ENCODE data around the gene MYO10. TPM values are rescaled to one million over a fixed set of nuclear protein-coding genes. Genes with fewer than 3 reads are reported as not detected.

The MYO10 gene
- total and polyA plus RNA-seq, 2 experiments from 2014 or later, result 8.2 to 9.3 TPM

GRCh38 chr5:16733331-16734006 is 202.6 kb downstream of the MYO10 start:
- Histone ChIP-seq H3K27ac (no peak overlapping the region), H3K9me3 (ENCODE audit: low read depth) (no peaks in the 10 kb centered on the region), H3K27me3 (no peaks in the 10 kb centered on the region), H3K36me3 (no peaks in the 10 kb centered on the region), H3K4me3 (no peak overlapping the region), H3K4me1 (ENCODE audit: low read depth) (peaks cover 12% of the 10 kb centered on the region)
- peak in 1 of 2 donors; percentile 40 for DNase-seq (ENCODE audit: low read depth in 1 of 2, low spot score in 1 of 2)
- no peak for TF ChIP-seq CTCF (IDR thresholded peaks at IDR 0.05; ENCODE audit: low read depth, low read length)

GRCh38 chr5:16732356-16732755 is 203.7 kb downstream of the MYO10 start:
- Histone ChIP-seq H3K4me1 (ENCODE audit: low read depth) (peaks cover 6% of the 10 kb centered on the region), H3K27ac (no peak overlapping the region), H3K9me3 (ENCODE audit: low read depth) (no peaks in the 10 kb centered on the region), H3K36me3 (no peaks in the 10 kb centered on the region), H3K4me3 (no peak overlapping the region), H3K27me3 (no peaks in the 10 kb centered on the region)
- DNase-seq (ENCODE audit: low read depth in 1 of 2, low spot score in 1 of 2), result no peak
- TF ChIP-seq CTCF (IDR thresholded peaks at IDR 0.05; ENCODE audit: low read depth, low read length), result no peak

GRCh38 chr5:16727755-16728325 is 208.2 kb downstream of the MYO10 start:
- TF ChIP-seq CTCF (IDR thresholded peaks at IDR 0.05; ENCODE audit: low read depth, low read length), result no peak
- H3K27ac ChIP-seq, result no peak overlapping the region
- H3K4me3 ChIP-seq, result no peak overlapping the region

GRCh38 chr5:16726538-16726946 is 209.5 kb downstream of the MYO10 start:
- no peaks in the 10 kb centered on the region for H3K27me3 ChIP-seq
- H3K4me1 ChIP-seq (ENCODE audit: low read depth), result no peaks in the 10 kb centered on the region
- H3K27ac ChIP-seq, result no peak overlapping the region
- no peak for TF ChIP-seq CTCF (IDR thresholded peaks at IDR 0.05; ENCODE audit: low read depth, low read length)
- no peaks in the 10 kb centered on the region for H3K9me3 ChIP-seq (ENCODE audit: low read depth)
- no peaks in the 10 kb centered on the region for H3K36me3 ChIP-seq
- DNase-seq (ENCODE audit: low read depth in 1 of 2, low spot score in 1 of 2), result peak in 1 of 2 donors; percentile 42
- H3K4me3 ChIP-seq, result no peak overlapping the region

More at GRCh38 chr5:16727755-16728325, 208.2 kb downstream of the MYO10 start:
- DNase-seq (ENCODE audit: low read depth in 1 of 2, low spot score in 1 of 2), result no peak
- Histone ChIP-seq H3K36me3 (no peaks in the 10 kb centered on the region), H3K9me3 (ENCODE audit: low read depth) (no peaks in the 10 kb centered on the region), H3K4me1 (ENCODE audit: low read depth) (no peaks in the 10 kb centered on the region), H3K27me3 (no peaks in the 10 kb centered on the region)

- Histone ChIP-seq H3K4me1 (ENCODE audit: low read depth) (no peaks in the 10 kb centered on the region), H3K4me3 (no peak overlapping the region), H3K27me3 (no peaks in the 10 kb centered on the region), H3K27ac (no peak overlapping the region), H3K36me3 (no peaks in the 10 kb centered on the region), H3K9me3 (ENCODE audit: low read depth) (no peaks in the 10 kb centered on the region)
- DNase-seq (ENCODE audit: low read depth in 1 of 2, low spot score in 1 of 2), result no peak
- TF ChIP-seq CTCF (IDR thresholded peaks at IDR 0.05; ENCODE audit: low read depth, low read length), result no peak
Observed at GRCh38 chr5:16725575-16725974, 210.5 kb downstream of the MYO10 start.

All from cardiac muscle cell (in vitro differentiated cells and primary cell).